ENCODE results near the gene RBM28. TPM values are rescaled to one million over a fixed set of nuclear protein-coding genes. Genes with fewer than 3 reads are reported as not detected.

Gene RBM28
- total RNA-seq, 1 experiment from 2014 or later: 70.0 TPM

- Histone ChIP-seq H3K14ac (ENCODE audit: insufficient read depth, low read length) (no peak overlapping the region), H2AK5ac (ENCODE audit: insufficient read length, low read length) (no peak overlapping the region), H3T11ph (ENCODE audit: low read length) (no peak overlapping the region), H4K20me1 (ENCODE audit: control insufficient read depth, insufficient read depth, insufficient read length) (no peaks in the 10 kb centered on the region), H3K4me1 (ENCODE audit: insufficient read depth, low read length) (no peaks in the 10 kb centered on the region; the same call in 1 of the 2 replicates), H4K5ac (ENCODE audit: insufficient read length, low read depth, low read length) (no peak overlapping the region), H3K4me2 (ENCODE audit: insufficient read depth, insufficient read length, low read length) (no peak overlapping the region), H3K9ac (ENCODE audit: extremely low read depth, insufficient read length, low read length) (no peak overlapping the region), H2BK12ac (ENCODE audit: insufficient read length, low read depth, low read length) (no peak overlapping the region), H2AFZ (ENCODE audit: low read length) (no peak overlapping the region), H3K56ac (ENCODE audit: insufficient read length, low read depth, low read length) (no peak overlapping the region), H2BK15ac (ENCODE audit: low read depth, low read length) (no peak overlapping the region), H3K27ac (ENCODE audit: insufficient read length, low read depth, low read length) (no peak overlapping the region), H2BK120ac (ENCODE audit: low read depth, low read length, poor library complexity, severe bottlenecking) (no peak overlapping the region), H3K23ac (ENCODE audit: insufficient read length, low read depth, low read length) (no peak overlapping the region), H3K79me1 (ENCODE audit: insufficient read depth, low read depth, low read length, poor library complexity, severe bottlenecking) (no peaks in the 10 kb centered on the region), H3K27me3 (ENCODE audit: insufficient read depth, low read length) (no peaks in the 10 kb centered on the region), H3K9me3 (ENCODE audit: control insufficient read depth, low read depth, low read length) (no peaks in the 10 kb centered on the region), H3K18ac (ENCODE audit: insufficient read length, low read depth, low read length) (no peak overlapping the region), H2BK5ac (ENCODE audit: insufficient read length, low read length) (no peak overlapping the region), H4K8ac (replicated peaks; ENCODE audit: insufficient read length, low read depth, low read length) (no peak overlapping the region), H3K4ac (ENCODE audit: low read depth, low read length) (no peak overlapping the region), H3K79me2 (ENCODE audit: insufficient read depth, low read length) (no peaks in the 10 kb centered on the region), H2BK20ac (ENCODE audit: low read depth, low read length, poor library complexity, severe bottlenecking) (no peak overlapping the region), H4K91ac (ENCODE audit: insufficient read length, low read depth, low read length) (no peak overlapping the region), H3K23me2 (ENCODE audit: insufficient read length, low read depth, low read length, poor library complexity, severe bottlenecking) (no peaks in the 10 kb centered on the region)
- peaks cover 5% of the 10 kb centered on the region for H3K27me3 Mint-ChIP-seq (ENCODE audit: low read depth)
- peak overlapping the region in 1 of 3 experiments; percentile 50; a peak in 3 of 7 replicates for H3K27ac Mint-ChIP-seq
- H3K9me3 Mint-ChIP-seq: peaks cover 0 to 3% of the 10 kb centered on the region in 2 experiments; a peak in 3 of 5 replicates
- WGBS (ENCODE audit: extremely low coverage, insufficient read length, low lambda C conversion rate): no CpG with 5 or more reads among the region's 14 CpGs
- H3K4me1 Mint-ChIP-seq: peaks cover 25 to 32% of the 10 kb centered on the region in 2 experiments
- peaks cover 0 to 15% (median 12%) of the 10 kb centered on the region in 3 experiments; a peak in 5 of 7 replicates for H3K36me3 Mint-ChIP-seq (ENCODE audit: insufficient read depth in 1 of 3, low read depth in 3 of 3)
- TF ChIP-seq CTCF (conservative IDR thresholded peaks at IDR 0.05): no peak
- no peak overlapping the region for H3K4me3 Mint-ChIP-seq
- DNase-seq: no peak
These were observed 86.2 kb downstream of the RBM28 start for GRCh38 chr7:128257458-128257857.
